SW 1271 (cell line): Measurements from ENCODE around the gene UST.
"Not testable (repeated sequence)": the region's sequence is repeated elsewhere in the genome, so short reads cannot be mapped to it uniquely, and the experiment has no call there.

ENCODE experiments used
- DNase-seq, 2 experiments: peaks; one replicate each; lab custom pipeline; 2025; lab: John Stamatoyannopoulos, UW

UST gene

GRCh38 chr6:148837941-148838340 lies 91.1 kb downstream of the UST start:
- DNase-seq, result no peak

- no peak for DNase-seq
Measured at GRCh38 chr6:148839044-148839443, 92.2 kb downstream of the UST start.

- peak in 1 of 2 experiments; percentile 4 for DNase-seq
Measured at GRCh38 chr6:148840256-148840655, 93.4 kb downstream of the UST start.

- no peak for DNase-seq
Measured at GRCh38 chr6:148842296-148843019, 95.6 kb downstream of the UST start.

GRCh38 chr6:148845464-148845863 lies 98.6 kb downstream of the UST start:
- DNase-seq, result no peak

GRCh38 chr6:148846778-148847761 lies 100.2 kb downstream of the UST start:
- DNase-seq, result no peak

GRCh38 chr6:148848915-148849314 lies 102.1 kb downstream of the UST start:
- DNase-seq, result no peak

GRCh38 chr6:148849449-148849848 lies 102.6 kb downstream of the UST start:
- not testable (repeated sequence) for DNase-seq

- DNase-seq, result no peak
Measured at GRCh38 chr6:148850964-148851363, 104.1 kb downstream of the UST start.

- no peak for DNase-seq
Measured at GRCh38 chr6:148851683-148852556, 105.1 kb downstream of the UST start.

- no peak for DNase-seq
Measured at GRCh38 chr6:148852688-148853087, 105.9 kb downstream of the UST start.

GRCh38 chr6:148853113-148853512 lies 106.3 kb downstream of the UST start:
- not testable (repeated sequence) for DNase-seq

- DNase-seq, result no peak
Measured at GRCh38 chr6:148854096-148854495, 107.3 kb downstream of the UST start.

- no peak for DNase-seq
Measured at GRCh38 chr6:148854992-148855391, 108.2 kb downstream of the UST start.

- DNase-seq, result no peak
Measured at GRCh38 chr6:148855744-148856143, 108.9 kb downstream of the UST start.

GRCh38 chr6:148857798-148858390 lies 111.1 kb downstream of the UST start:
- no peak for DNase-seq

GRCh38 chr6:148864132-148864531 lies 117.3 kb downstream of the UST start:
- DNase-seq, result not testable (repeated sequence)

GRCh38 chr6:148864941-148865340 lies 118.1 kb downstream of the UST start:
- DNase-seq, result no peak

GRCh38 chr6:148866657-148867268 lies 119.9 kb downstream of the UST start:
- no peak for DNase-seq

- no peak for DNase-seq
Measured at GRCh38 chr6:148867862-148868261, 121.0 kb downstream of the UST start.

- DNase-seq, result no peak
Measured at GRCh38 chr6:148868314-148868713, 121.5 kb downstream of the UST start.
